Nephron (organoid): ENCODE measurements around the gene CCDC192.

Experiments used
- H3K27ac Mint-ChIP-seq, 3 experiments: 2 replicates each; pipeline ENCODE4 v1.8.0; 2020; ENCODE audit warnings: mixed read lengths in 3 of 3, mild to moderate bottlenecking in 2 of 3, moderate library complexity in 1 of 3
- H3K27me3 Mint-ChIP-seq: 2 replicates; pipeline ENCODE4 v1.8.0; 2021; ENCODE audit warnings: low read depth, mild to moderate bottlenecking, moderate library complexity, mixed read lengths
- H3K36me3 Mint-ChIP-seq: 2 replicates; pipeline ENCODE4 v1.8.0; 2020; ENCODE audit warnings: low read depth, mixed read lengths
- H3K4me1 Mint-ChIP-seq: 2 replicates; pipeline ENCODE4 v1.8.0; 2020; ENCODE audit warnings: mixed read lengths
- H3K4me3 Mint-ChIP-seq, 3 experiments: 2 replicates each; pipeline ENCODE4 v1.8.0; 2020; ENCODE audit warnings: mild to moderate bottlenecking in 3 of 3, mixed read lengths in 3 of 3, moderate library complexity in 2 of 3
- H3K9me3 Mint-ChIP-seq: 2 replicates; pipeline ENCODE4 v1.8.0; 2020; ENCODE audit warnings: mixed read lengths
- CTCF ChIP-seq, 3 experiments: fragments of 200-600 bp; sonication (generic); IDR thresholded peaks; one replicate each; pipeline ENCODE4 v1.5.0; 2021; ENCODE audit warnings: antibody characterized with exemption in 3 of 3; ENCODE audit not compliant: unreplicated experiment in 3 of 3

CCDC192 gene

GRCh38 chr5:127806776-127807175 lies 103.6 kb downstream of the CCDC192 start:
- Mint-ChIP-seq H3K4me1 (peaks cover 14% of the 10 kb centered on the region), H3K36me3 (no peaks in the 10 kb centered on the region), H3K4me3 (no peak overlapping the region), H3K27ac (no peak overlapping the region), H3K27me3 (no peaks in the 10 kb centered on the region), H3K9me3 (no peaks in the 10 kb centered on the region)
- TF ChIP-seq CTCF (IDR thresholded peaks at IDR 0.05; ENCODE audit: unreplicated experiment in 3 of 3) = no peak

- no peaks in the 10 kb centered on the region for H3K36me3 Mint-ChIP-seq
- peaks cover 23% of the 10 kb centered on the region for H3K4me1 Mint-ChIP-seq
- TF ChIP-seq CTCF (IDR thresholded peaks at IDR 0.05; ENCODE audit: unreplicated experiment in 3 of 3) = no peak
- no peak overlapping the region for H3K27ac Mint-ChIP-seq
- H3K4me3 Mint-ChIP-seq = no peak overlapping the region
- H3K27me3 Mint-ChIP-seq = no peaks in the 10 kb centered on the region
- peaks cover 2% of the 10 kb centered on the region for H3K9me3 Mint-ChIP-seq
These were observed 106.3 kb downstream of the CCDC192 start for GRCh38 chr5:127809533-127809932.

- Mint-ChIP-seq H3K27ac (no peak overlapping the region), H3K4me1 (peaks cover 25% of the 10 kb centered on the region), H3K36me3 (no peaks in the 10 kb centered on the region), H3K27me3 (no peaks in the 10 kb centered on the region), H3K4me3 (no peak overlapping the region), H3K9me3 (peaks cover 2% of the 10 kb centered on the region)
- no peak for TF ChIP-seq CTCF (IDR thresholded peaks at IDR 0.05; ENCODE audit: unreplicated experiment in 3 of 3)
These were observed 106.8 kb downstream of the CCDC192 start for GRCh38 chr5:127810017-127810416.

GRCh38 chr5:127810707-127811490 lies 107.7 kb downstream of the CCDC192 start:
- peaks cover 2% of the 10 kb centered on the region for H3K9me3 Mint-ChIP-seq
- H3K4me1 Mint-ChIP-seq = peaks cover 20% of the 10 kb centered on the region
- no peaks in the 10 kb centered on the region for H3K27me3 Mint-ChIP-seq
- H3K4me3 Mint-ChIP-seq = no peak overlapping the region
- H3K27ac Mint-ChIP-seq = no peak overlapping the region
- TF ChIP-seq CTCF (IDR thresholded peaks at IDR 0.05; ENCODE audit: unreplicated experiment in 3 of 3) = no peak
- no peaks in the 10 kb centered on the region for H3K36me3 Mint-ChIP-seq

- H3K9me3 Mint-ChIP-seq = peaks cover 5% of the 10 kb centered on the region
- peaks cover 20% of the 10 kb centered on the region for H3K4me1 Mint-ChIP-seq
- no peak overlapping the region for H3K4me3 Mint-ChIP-seq
- no peaks in the 10 kb centered on the region for H3K36me3 Mint-ChIP-seq
- no peak for TF ChIP-seq CTCF (IDR thresholded peaks at IDR 0.05; ENCODE audit: unreplicated experiment in 3 of 3)
- no peaks in the 10 kb centered on the region for H3K27me3 Mint-ChIP-seq
- H3K27ac Mint-ChIP-seq = peak overlapping the region in 2 of 3 experiments; percentile 36 to 62
These were observed 109.4 kb downstream of the CCDC192 start for GRCh38 chr5:127812570-127812969.
